GM21390 (cell line): Measurements from ENCODE around the gene GRAP2.
"Not testable (repeated sequence)": the region's sequence is repeated elsewhere in the genome, so short reads cannot be mapped to it uniquely, and the experiment has no call there.

ENCODE experiments used
- ATAC-seq: cut with Tn5 transposase; IDR thresholded peaks from one replicate; pipeline ENCODE4 v1.9.1; 2021; ENCODE audit not compliant: unreplicated experiment

The GRAP2 gene

DNA sequence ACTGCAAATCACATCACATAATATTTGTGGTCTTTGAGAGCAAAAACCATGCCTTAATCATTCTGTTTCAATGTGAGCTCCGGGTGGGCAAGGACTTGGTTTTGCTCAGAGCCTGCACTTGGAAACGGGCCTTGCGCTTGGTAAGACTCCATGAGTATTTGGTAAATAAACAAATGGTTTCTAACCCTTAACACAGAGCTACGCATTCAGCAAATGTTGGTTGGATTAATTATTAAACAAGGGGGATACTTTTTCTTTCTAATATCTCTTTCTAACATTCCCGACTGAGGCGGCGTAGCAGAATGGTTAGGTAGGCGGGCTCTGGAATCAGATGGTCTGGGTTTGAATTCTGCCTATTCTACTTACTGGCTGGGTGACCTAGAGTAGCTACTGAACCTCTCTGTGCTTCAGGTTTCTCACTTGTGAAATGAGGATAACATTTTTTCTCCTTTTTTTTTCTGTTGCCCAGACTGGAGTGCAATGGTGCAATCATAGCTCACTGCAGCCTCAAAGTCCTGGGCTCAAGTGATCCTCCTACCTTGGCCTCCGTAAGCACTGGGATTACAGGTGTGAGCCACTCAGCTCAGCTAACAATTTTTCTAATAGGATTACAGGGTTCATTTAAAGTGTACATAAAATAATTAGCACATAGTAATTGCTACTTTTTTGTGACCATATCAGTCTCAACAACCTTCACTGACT is 90.4 kb downstream of the GRAP2 start:
- no peak for ATAC-seq

DNA sequence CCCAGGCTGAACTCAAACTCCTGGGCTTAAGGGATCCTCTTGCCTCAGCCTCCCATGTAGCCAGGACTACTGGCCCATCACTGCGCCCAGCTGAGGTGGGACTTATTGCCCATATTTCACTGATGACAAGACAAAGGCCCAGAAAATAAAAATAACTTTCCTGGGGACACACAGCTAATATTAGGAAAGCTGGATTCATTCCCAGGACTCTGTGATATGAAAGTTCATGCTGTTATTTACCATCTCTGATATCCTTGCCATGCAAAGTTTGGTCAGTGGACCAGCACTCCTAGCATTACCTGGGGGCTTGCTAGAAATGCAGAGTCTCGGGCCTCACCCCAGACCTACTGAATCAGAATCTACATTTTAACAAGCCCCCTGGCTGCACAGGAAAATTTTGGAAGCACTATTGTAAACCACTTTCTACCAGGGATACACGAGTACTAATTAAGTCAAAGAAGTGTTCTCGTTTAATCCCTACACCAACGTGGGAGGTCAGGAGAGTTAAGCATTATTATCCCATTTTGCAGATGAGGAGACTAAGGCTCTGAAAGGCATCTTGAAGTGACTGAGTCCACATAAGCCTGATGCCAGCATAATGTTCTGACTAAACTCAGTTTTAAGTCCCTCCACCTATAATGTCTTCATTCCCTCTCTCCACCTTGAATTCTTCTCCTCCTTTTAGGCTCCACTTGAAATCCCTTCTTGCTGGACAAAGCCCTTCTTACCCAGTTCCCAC is 91.4 kb downstream of the GRAP2 start:
- ATAC-seq, result no peak

DNA sequence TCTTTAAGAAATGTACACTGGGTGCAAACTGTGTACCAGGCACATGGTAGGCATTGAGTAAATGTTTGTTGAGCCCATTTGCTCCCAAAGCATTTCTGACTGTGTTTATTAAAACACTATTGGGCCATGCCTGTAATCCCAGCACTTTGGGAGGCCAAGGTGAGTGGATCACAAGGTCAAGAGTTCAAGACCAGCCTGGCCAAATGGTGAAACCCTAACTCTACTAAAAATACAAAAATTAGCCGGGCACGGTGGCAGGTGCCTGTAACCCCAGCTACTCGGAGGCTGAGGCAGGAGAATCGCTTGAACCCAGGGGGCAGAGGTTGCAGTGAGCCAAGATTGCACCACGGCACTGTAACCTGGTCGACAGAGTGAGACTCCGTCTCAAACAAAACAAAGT is 92.0 kb downstream of the GRAP2 start:
- ATAC-seq, result not testable (repeated sequence)

DNA sequence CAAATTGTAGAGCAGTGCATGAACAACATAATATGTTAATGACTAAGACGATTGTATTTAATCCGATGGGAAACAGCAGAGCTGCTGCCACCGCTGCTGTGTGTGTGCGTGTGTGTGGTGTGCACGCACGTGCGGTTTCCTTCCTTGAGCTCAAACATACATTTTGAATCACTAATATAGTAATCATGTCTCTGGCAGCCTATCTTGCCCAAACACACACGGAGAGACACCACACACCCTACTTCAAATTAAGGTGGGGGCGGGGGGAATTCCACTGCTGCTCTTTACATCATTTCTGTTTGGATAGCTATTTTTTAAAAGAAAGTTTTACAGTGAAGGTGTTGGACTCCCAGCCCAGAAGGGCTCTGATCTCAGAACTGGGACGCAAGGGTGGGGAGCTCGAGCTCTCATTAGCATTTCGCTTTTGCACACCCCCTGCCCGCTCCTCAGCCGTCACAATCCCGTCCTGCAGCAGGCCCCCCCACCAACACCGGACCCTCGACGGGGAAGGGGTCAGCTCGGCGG is 93.2 kb downstream of the GRAP2 start:
- ATAC-seq, result no peak

DNA sequence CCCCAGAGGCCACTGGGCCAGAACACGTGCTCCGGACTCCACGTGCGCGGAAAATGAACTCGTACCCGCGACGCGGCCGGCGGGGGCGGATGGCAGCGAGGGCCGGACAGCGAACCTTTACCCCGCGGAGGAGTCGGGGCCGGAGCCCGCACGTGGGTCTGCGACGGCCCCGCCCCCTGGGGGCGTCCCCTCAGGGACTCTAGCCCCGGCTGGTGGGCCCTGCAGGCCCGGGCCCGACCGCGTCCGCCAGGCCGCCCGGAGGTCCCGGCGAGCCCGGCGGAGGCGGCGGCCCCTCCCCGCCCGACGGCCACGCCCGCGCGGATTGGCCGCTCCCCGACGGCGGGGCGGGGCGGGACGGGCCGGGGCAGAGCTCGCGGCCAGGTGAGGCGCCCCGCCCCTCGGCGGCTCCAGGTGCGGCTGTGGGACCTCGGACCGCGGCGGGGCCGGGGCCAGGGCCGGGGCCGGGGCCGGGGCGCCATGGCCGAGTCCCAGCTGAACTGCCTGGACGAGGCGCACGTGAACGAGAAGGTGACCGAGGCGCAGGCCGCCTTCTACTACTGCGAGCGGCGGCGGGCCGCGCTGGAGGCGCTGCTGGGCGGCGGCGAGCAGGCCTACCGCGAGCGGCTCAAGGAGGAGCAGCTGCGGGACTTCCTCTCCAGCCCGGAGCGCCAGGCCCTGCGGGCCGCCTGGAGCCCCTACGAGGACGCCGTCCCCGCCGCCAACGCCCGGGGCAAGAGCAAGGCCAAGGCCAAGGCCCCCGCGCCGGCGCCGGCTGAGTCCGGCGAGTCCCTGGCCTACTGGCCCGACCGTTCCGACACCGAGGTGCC is 93.9 kb downstream of the GRAP2 start, which contains the start of gene FAM83F:
Gene FAM83F (plus strand): TSS at position 389 of the 827 bp plus-strand sequence. CDS start 89 bp downstream, at position 478.
- ATAC-seq, result no peak

DNA sequence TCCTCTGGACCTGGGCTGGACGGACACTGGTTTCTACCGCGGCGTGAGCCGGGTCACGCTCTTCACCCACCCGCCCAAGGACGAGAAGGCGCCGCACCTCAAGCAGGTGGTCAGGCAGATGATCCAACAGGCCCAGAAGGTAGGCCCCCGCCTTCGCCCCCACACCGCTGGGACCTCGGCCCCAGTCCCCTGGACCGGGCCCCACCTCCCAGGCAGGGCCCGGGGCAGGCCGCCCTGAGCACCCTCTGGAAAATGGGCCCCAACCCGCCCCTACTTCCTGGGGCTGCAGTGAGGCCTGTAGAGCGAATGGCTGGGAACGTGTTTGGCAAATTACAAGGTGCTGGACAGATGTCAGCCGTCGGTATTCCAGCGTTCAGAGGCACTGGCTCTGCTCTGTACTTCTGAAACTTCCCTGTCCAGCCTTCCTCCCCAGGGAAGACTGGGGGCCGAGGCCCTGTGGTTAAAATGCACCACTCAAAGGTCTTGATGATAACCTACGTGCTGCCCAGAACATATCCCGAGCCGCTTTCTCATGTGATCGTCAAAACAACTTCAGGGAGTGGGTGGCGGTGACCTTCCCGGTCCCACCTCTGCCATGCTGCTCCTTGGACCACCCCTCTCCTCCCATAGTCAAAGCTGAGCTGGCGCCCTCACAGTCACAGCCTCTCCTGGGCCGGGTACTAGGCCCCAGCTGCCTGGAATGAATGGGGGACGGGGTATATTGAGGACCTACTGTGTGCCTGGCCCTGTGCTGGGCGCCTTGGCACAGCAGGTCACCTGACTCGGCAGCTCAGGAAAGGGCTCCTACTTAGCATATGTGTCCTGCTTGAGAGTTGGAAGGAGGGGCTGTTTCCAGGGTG is 94.7 kb downstream of the GRAP2 start:
- no peak for ATAC-seq

DNA sequence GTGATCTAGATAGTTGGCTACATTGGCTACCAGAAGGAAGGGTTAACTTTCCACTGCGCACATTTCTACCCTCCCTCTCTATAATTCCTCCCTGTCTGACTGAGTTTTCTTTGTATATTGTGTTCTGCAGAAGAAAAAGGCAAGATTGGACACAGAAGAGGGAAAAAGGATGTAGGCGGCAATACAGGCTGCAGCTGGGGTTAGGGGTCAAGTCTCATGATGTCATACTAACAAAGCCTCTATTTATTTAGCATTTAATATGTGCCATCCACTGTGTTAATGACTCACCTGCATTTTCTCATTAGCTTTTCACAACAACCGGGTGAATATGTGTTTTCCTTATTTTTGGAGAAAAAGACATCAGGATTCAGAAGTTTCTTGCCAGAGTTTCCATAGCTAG is 95.8 kb downstream of the GRAP2 start:
- no peak for ATAC-seq

DNA sequence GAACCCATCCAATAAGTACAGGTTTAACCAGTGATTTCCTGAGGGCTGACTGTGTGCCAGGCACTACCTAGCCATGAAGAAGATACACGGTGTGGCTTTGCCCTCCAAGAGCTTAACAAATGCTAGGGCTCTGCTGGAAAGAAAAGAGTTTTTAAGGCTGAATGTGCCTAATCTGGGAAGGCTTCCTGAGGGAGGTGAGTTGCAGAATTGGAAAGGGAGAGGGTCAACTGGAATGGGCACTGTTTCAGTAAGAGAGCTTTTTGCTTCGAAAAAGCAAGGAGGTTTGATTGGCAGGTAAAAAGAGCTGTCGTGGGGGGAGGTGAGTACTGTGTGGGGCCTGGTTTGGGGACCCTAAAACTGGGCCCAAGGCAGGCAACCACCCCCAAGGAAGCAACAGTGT is 96.5 kb downstream of the GRAP2 start:
- no peak for ATAC-seq

DNA sequence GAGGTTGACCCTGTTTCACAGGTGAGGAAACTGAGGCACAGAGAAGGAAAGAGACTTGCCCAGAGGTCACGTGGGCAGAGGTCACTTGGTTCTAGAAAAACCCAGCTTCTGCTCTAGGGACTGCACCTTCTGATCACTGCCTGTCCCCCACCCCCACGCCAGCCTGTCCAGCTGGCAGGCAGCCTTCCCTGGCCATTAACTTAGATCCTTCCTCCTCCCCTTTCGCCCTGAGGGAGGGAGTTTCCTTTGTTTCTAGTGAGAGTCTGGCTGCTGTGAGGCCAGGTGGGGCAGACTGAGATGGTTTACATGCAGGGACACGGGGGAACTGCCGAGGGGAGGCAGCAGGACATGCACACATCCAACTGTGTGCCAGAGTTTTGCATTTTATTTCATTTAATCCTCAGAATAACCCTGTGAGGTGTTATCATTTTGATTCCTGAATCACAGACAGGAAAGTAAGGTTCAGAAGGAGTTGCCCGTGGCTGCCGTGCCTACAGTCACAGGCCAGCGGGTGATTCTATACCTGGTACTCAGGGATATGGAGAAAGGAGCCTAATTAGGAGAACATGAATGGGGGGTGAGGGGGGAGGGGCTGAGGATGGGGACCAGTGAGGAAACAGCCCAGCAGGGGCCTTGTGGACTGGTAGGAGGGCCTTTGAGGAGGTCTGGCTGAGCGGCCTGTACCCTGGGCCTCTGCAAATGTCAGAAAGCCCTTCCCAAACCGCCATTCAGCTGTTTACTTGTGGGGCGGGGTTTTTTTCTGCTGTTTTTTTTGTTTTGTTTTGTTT is 97.2 kb downstream of the GRAP2 start:
- ATAC-seq, result no peak

DNA sequence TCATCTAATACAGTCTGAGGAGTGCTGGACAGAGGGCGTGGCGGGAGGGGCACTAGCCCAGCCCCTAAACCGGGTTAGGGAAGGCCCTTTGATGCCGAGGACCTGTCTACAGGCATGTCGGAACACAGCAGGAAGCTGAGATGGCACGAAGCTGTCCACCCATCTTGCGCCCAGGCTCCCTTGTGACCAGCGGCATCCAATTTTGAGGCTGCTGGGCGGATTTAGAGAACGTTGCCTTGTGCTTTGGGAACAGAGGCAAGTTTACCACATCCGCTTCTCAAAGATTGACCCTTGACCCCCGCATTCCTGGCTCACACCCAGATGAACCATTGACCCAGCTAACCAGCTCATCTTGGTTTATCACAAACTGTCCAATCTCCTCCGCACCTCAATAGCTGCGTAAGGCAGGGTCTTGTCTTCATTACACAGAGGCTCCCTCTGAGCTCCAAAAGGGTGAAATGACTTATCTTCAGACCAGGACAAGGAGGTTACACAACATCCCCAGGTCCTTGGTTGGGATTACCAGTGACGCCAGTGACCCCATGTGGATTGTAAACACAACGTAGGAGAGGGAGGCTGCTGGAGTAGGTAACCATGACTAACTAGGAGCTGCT is 98.4 kb downstream of the GRAP2 start:
- ATAC-seq, result no peak

DNA sequence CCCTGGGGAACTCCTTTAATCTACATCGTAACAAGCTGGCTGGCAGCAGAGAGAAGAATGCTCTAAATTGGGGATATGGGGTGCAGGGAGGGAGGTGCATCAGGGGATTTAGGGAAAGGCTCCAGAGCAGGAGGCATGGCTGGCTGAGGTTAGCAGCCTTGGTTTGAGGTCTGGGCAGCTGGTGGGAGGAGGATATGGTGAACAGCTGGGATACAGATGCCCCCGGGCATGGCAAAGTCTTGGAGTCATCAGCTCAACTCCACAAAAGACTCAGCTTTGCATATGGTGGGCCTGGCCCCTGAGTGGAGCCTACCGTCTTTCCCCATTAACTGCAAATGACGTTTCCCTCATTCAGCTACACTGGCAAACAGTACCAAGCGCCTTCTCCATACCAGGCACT is 99.3 kb downstream of the GRAP2 start:
- no peak for ATAC-seq

DNA sequence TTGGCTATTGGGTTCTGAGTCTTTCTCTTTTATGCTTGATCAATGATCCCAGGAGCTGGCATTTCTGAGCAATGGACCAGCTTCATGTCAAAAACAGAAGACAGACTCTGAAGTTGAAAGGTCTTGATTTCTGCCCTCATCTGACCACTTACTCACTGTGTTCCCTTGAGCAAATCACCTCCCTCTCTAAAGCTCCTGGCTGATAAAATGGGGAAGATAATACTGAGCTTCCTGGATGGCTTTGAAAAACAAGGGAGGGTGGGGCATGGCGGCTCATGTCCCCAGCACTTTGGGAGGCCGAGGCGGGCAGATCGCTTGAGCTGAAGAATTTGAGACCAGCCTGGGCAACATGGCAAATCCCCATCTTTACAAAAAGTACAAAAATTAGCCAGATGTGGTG is 100.2 kb downstream of the GRAP2 start:
- ATAC-seq, result no peak

DNA sequence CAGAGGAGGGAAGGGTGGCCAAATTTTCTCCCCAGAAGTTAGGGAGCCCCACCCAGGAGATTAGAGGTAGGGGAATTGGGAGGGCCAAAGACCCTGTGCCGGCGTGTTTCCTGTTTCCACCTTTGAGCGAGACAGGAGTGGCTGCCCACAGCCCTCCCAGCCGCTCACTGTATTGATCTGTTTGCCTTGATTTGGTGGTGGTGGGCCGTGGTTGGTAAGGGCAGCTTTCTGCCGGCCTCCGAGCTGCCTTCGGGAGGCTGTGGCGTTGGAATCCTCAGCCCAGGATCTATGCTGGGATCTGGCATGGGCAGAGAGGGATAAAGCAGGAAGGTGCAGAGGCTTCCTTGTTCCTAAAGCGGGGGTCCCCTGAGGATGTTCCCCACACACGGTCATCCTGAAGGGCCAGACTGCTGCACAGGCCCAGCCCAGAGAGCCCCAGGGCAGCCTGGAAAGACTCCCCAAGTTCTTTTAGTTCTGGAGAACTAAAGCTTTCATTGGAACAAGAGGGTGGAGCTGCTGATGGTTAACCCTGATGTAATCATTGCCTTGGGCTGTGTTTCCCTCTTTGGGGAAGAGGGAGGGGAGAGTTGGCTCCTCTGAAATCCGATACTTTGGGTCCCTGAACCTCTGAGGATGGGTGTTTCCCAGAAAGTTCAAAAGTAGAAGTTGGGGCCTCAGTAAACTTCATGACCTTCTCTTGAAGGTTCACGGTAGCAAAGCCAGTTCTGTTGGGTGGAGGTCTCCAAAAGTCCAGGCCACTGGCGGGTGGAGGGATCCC is 101.1 kb downstream of the GRAP2 start:
- no peak for ATAC-seq

DNA sequence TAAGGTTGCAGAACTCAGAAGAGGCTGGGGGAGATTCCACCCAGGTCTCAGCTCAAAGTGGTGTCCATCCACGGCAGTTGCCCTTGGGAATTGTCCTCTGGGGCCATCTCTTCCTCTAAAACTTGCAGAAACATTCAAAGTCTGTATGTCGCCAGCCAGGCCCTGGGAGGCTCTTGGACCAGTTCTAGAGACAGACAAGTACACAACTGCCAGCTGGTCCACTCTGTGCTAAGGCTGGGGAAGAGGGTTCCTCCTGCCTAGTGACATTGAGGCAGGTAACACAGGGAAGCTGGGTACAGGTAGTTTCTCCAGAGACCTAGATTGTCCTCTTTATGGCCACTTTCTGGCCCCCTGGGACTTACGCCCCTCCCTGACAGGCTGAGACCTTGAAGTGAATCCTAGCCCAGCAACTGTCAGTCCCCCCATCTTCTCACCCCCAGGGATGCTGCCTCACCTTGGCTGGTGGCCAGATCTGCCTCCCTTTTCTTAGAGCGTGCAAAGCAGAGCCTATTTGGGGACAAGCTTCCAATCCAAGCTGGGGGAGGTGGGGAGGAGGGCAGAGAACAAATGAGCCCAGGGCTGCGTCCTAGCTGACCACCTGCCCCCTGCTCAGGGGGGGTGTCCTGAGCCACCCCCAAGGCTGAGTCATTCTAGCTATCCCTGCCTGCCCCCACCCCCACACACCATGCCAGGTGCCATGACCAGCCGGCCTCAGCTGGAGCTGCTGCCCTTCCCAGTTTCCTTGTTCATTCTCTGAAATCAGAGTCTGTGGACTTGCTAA is 102.2 kb downstream of the GRAP2 start:
- no peak for ATAC-seq

DNA sequence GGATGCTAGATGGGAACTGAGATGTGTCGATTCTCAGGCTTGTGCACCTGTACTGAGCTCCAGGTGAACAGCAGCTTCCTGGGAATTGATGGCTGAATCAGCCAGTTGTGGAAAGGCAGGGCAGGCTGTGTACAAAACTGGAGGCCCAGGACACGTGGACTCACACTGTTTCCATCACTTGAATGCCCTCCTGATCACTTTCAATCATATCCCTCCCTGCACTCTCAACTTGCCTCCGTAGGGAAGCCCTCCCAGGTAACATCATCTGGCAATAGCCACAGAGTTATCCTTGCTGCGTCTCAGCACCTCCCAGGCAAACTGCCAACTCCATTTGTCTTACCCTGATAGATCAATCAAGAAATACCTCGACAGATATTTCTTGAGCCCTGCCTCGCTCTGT is 104.0 kb downstream of the GRAP2 start:
- ATAC-seq, result no peak

DNA sequence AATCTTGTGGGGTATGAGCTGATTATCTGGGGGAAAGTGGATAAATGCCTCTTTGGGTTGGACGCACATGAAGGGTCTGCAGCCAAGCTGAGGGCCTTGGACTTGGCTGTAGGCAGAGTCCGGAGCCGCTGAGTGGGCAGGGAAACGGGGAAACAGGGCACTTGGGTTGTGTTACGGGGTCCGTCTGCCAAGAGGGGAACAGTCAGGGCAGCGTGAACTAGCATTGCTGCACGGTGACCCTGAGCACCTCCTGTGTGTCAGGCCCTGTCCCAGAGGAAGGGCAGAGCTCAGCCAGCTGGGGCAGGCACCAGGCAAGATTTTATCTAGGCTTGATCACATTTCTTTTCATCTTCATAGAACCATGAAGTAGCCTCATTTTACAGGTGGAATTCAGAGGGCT is 105.8 kb downstream of the GRAP2 start:
- ATAC-seq, result no peak

DNA sequence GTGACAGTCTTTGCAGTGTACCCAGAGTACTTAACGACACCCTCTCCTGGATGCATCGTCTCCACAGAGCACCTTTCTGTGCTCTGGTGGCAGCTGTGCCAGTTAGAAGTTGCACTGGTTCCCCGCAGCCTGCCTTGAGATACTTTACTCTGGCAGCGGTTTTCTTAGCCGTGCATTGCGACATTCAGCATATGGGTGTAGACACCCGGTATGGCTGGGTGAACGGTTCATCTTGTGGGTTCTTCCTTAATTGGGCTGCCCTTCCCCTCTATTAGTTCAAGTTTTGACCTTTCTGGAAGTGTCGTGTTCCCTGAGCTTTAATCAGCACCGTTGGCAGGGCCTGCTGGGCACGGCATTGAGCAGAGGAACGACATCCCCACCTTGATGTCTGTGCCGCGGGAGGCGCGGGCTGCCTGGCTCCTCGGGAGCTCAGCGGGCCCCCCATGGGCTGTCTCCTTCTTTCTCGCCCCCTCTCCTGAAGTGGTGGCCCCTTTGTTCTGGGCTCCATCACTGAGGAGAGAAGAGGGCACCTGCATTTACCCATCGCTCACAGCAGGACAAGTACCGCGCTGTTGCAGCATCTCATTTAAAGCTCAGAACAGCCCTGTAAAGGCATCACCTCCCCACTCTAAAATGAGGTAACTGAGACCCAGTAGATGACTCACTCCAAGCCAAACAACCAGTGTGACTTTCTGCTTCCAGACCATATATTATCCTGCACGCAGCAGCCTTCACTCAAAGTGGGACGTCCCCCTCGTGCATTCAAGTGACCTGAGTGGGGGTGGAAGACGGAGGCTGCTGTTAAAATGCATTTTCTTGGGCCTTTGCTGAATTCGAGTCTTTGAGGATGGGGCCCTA is 107.2 kb downstream of the GRAP2 start:
- no peak for ATAC-seq
